Suprapubic skin (tissue), 3 donors: ENCODE data around the gene C1orf56.
A peak's percentile ranks its signal among the peaks of the same experiment; 100 is the strongest.

Source experiments
- POLR2AphosphoS5 ChIP-seq, 3 donors: sonication (generic); formaldehyde crosslinking; IDR thresholded peaks; one replicate each; pipeline ENCODE4 v1.6.1; 2017; ENCODE audit warnings: antibody characterized with exemption in 3 of 3
- TF ChIP-seq, protein P1 (sequence below), 2 donors: fragments of 200-600 bp in 1 of 2; fragments of 450-650 bp in 1 of 2; sonication (generic) in 1 of 2; IDR thresholded peaks; one replicate each; pipeline ENCODE4 v1.5.1; 2016 to 2019; ENCODE audit warnings: antibody characterized with exemption in 2 of 2, mild to moderate bottlenecking in 1 of 2, moderate library complexity in 1 of 2

DNA sequence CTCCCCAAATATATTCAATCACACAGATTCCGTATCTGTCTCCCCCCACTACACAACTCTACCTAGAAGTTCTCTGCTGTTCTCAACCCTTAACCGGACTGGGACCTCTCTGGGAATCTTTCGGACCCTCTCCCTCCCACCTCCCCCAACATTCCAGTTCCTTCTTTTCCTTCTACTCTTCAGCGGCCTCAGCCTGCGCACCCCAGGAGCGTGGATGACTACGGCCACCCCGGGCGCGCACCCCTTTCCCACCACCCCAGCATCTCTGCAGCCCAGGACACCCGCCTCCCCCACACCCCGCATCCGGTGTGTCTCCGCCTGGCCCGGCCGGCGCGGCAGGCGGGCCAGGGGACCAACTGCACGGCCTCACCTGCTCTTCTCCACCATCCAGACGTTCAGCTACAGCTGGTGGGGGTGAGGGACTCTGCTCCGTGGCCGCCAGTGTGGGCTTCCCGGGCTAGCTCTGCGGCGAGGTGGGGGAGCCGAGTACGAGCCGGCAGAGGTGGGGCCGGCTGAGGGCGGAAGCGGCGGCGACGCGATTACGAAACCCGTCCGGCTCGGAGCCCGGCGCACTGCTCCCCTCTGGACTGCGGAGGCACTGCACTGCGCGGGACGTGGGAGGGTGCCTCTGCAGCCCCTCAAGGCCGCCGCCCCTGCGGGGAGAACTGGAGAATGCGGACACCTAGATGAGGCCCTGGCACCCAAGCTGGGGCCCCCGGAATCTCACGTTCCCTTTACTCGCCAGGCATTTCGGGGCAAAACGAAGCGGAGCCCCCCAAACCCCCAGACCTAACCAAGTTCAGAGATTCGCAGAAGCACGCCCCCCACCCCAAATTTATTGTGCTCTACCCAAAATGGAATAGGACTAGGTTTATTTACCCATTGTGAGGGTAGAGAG, 11.8 kb downstream of the C1orf56 start, which contains the start of gene CDC42SE1:
- TF ChIP-seq, protein P1, sequence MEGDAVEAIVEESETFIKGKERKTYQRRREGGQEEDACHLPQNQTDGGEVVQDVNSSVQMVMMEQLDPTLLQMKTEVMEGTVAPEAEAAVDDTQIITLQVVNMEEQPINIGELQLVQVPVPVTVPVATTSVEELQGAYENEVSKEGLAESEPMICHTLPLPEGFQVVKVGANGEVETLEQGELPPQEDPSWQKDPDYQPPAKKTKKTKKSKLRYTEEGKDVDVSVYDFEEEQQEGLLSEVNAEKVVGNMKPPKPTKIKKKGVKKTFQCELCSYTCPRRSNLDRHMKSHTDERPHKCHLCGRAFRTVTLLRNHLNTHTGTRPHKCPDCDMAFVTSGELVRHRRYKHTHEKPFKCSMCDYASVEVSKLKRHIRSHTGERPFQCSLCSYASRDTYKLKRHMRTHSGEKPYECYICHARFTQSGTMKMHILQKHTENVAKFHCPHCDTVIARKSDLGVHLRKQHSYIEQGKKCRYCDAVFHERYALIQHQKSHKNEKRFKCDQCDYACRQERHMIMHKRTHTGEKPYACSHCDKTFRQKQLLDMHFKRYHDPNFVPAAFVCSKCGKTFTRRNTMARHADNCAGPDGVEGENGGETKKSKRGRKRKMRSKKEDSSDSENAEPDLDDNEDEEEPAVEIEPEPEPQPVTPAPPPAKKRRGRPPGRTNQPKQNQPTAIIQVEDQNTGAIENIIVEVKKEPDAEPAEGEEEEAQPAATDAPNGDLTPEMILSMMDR (IDR thresholded peaks at IDR 0.05): peak; percentile 67 to 97
- peak in 2 of 3 donors; percentile 86 to 88 for TF ChIP-seq POLR2AphosphoS5 (IDR thresholded peaks at IDR 0.05)
